HG02623 (cell line): Measurements from ENCODE around the gene RASEF.

Experiments used
- ATAC-seq: cut with Tn5 transposase; IDR thresholded peaks from one replicate; pipeline ENCODE4 v1.9.1; 2021; ENCODE audit warnings: moderate library complexity; ENCODE audit not compliant: unreplicated experiment

RASEF gene

GRCh38 chr9:83056911-83057310 is 6.0 kb downstream of the RASEF start:
- no peak for ATAC-seq

GRCh38 chr9:83056174-83056573 is 6.8 kb downstream of the RASEF start:
- ATAC-seq: no peak

- ATAC-seq: no peak
These were observed 14.8 kb downstream of the RASEF start for GRCh38 chr9:83047839-83048775.

- ATAC-seq: no peak
These were observed 19.3 kb downstream of the RASEF start for GRCh38 chr9:83043597-83043996.

- ATAC-seq: no peak
These were observed 21.2 kb downstream of the RASEF start for GRCh38 chr9:83041771-83042170.

- ATAC-seq: no peak
These were observed 23.6 kb downstream of the RASEF start for GRCh38 chr9:83039303-83039702.

DNA sequence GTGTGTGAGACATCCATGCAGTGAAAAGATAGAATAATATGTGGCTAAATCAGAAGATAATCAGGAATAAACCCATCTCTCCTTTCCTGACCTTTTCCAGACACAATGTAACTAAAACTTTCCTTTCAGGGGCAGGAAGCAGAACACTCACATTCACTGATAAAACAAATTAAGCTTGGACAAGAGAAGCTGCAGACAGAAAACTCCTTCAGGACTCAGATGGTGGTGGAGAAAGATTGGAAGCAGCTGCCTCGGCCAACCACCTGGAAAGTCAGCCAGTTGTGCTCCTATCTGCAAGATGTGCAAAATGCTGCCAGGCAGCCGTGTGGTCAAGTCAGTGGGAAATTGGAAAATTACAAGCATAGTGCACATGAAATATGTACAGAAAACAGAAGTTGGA is 26.9 kb downstream of the RASEF start:
- ATAC-seq: no peak

GRCh38 chr9:83035143-83035542 is 27.8 kb downstream of the RASEF start:
- ATAC-seq: no peak

DNA sequence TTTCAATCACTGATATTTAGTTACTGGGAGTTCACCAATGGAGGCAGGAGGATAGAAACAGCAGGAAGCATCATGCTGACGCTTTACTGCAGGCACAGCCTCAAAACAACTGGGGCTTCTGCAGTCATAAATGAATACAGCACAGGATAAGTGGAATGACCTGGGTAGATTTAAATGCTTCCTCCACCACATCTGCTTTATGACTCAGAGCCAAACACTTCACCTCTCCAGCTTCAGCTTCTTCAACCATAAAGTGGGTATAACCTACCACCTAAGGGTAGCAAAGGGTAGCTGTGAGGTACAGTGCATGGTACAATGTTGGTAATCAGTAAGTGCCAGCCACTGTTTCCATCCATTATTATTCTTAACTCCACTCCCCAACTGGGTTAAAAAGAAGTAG is 28.4 kb downstream of the RASEF start:
- ATAC-seq: no peak

GRCh38 chr9:83034026-83034425 is 28.9 kb downstream of the RASEF start:
- ATAC-seq: no peak

DNA sequence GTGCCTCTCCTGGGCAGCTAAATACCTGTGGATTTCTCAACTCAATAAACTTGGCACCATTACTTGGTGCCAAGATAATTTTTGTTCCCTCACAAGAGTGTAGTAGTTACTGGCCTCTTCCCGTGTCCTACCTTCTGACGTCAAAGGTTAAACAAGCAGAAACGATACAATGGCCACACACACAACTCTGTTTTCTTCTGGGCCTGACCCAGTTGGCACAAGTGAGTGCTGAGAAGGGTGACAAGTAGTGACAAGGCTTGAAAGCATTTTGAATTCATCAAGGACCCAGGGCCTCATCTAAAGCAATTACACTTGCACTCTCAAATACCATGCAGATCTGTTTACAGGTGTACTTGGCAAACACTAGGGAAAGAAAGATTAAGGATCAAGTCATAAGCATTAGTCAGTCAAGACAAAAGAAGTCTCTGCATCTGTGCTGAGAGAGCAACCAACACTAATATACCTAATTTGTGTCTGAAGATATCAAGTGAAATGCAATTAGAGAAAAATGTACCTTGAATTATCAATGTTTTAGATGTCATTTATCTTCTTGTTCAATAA is 30.8 kb downstream of the RASEF start:
- ATAC-seq: no peak

DNA sequence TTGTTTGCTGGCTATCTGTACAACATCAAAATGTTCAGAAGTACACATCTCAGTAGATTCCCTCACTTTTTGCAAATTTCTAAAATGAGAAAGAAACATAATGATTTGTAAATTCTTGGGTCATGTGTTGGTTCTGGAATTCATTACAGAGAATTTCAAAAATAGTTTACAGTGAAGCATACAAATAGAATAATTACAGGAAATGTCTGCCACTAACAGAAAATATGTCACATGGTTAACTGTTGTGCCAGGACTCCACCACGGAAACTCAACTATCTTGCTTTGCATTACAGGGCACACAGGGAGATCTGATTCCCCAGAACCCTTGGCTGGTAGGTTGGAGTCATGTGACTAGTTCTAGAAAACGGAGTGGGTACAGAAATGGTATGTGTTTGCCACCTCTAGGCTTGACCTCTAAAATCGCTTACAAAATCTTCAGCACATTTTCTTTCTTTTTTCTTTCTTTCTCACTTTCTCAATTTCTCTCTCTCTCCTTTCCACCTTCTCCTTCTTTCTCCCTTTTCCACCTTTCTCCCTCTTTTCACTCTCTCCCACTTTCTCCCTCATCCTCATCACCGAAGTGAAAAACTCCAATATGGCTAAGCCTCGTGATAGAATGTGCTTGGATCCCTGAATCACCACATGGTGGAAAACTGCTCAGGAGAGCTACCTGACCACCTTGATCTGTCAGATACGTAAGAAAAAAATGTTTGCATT is 32.4 kb downstream of the RASEF start:
- ATAC-seq: no peak

GRCh38 chr9:83029531-83030137 is 33.3 kb downstream of the RASEF start:
- no peak for ATAC-seq

GRCh38 chr9:83027153-83027891 is 35.6 kb downstream of the RASEF start:
- ATAC-seq: no peak

GRCh38 chr9:83024506-83025125 is 38.3 kb downstream of the RASEF start:
- no peak for ATAC-seq

GRCh38 chr9:83023151-83023550 is 39.8 kb downstream of the RASEF start:
- no peak for ATAC-seq

- ATAC-seq: no peak
These were observed 42.1 kb downstream of the RASEF start for GRCh38 chr9:83020864-83021263.

- no peak for ATAC-seq
These were observed 42.6 kb downstream of the RASEF start for GRCh38 chr9:83020327-83020726.

DNA sequence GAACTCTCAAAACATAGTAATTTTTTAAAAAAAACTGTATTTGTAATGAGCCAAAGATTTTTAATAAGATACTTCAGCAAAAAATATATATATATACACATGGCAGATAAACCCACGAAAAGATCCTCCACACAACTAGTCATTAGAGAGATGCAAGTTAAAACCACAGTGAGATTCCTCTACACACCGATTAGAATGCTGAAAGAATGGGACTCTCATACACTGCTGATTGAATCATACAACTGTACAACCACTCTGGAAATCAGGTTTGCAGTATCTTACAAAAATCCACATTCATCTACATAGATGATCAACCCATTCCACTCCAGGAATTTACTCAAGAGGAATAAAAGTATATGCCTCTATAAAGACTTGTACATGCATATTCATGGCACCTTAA is 43.7 kb downstream of the RASEF start:
- no peak for ATAC-seq

DNA sequence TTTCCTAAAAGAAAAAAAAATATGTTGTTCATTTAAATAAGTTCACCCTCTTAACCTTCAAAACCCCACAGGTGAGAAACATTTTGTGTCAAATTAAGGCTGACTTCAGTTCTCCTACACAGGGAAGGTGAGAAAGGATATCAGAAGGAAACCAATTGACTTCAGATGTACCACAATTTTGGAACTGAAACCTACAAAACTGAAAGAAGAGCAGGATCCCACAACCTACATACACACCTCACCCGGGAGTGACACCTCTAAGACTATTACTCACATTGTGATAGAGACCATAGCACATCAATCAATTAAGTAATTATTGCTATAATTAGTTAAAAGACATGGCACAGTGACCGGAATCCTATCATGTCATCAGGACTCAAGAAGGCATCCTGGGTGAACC is 47.0 kb downstream of the RASEF start:
- no peak for ATAC-seq
